GM12801 (cell line): Measurements from ENCODE around the gene CFAP73.

Source experiments
- TF ChIP-seq, protein P1 (sequence below): IDR thresholded peaks from one replicate; pipeline ENCODE4 v1.5.1; 2011; ENCODE audit warnings: control low read depth; ENCODE audit not compliant: insufficient read length; ENCODE audit errors: extremely low read depth

CFAP73 gene

DNA sequence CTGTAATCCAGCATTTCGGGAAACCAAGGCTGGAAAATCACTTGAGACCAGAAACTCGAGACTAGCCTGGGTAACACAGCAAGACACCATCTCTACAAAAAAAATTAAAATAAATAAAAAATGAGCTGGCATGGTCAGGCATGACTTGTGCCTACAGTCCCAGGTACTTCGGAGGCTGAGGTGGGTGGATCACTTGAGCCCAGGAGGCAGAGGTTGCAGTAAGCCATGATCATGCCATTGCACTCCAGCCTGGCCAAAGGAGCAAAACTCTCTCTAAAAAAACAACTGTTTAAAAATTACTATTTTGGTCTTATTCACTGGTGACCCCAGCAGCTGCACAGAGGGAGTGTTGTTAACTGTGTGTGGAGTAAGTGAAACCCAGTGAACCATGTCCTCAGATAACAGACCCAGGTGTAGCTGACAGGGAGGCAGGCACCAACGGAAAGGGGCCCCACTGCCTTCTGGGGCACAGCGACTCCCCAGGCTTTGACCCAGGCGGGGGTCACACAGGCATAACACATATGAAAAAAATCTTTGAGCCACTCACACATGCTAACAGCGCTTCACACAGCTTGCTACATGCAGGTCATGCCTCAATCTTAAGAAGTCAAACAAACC lies 23.7 kb downstream of the CFAP73 start:
- TF ChIP-seq, protein P1, sequence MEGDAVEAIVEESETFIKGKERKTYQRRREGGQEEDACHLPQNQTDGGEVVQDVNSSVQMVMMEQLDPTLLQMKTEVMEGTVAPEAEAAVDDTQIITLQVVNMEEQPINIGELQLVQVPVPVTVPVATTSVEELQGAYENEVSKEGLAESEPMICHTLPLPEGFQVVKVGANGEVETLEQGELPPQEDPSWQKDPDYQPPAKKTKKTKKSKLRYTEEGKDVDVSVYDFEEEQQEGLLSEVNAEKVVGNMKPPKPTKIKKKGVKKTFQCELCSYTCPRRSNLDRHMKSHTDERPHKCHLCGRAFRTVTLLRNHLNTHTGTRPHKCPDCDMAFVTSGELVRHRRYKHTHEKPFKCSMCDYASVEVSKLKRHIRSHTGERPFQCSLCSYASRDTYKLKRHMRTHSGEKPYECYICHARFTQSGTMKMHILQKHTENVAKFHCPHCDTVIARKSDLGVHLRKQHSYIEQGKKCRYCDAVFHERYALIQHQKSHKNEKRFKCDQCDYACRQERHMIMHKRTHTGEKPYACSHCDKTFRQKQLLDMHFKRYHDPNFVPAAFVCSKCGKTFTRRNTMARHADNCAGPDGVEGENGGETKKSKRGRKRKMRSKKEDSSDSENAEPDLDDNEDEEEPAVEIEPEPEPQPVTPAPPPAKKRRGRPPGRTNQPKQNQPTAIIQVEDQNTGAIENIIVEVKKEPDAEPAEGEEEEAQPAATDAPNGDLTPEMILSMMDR: no peak

DNA sequence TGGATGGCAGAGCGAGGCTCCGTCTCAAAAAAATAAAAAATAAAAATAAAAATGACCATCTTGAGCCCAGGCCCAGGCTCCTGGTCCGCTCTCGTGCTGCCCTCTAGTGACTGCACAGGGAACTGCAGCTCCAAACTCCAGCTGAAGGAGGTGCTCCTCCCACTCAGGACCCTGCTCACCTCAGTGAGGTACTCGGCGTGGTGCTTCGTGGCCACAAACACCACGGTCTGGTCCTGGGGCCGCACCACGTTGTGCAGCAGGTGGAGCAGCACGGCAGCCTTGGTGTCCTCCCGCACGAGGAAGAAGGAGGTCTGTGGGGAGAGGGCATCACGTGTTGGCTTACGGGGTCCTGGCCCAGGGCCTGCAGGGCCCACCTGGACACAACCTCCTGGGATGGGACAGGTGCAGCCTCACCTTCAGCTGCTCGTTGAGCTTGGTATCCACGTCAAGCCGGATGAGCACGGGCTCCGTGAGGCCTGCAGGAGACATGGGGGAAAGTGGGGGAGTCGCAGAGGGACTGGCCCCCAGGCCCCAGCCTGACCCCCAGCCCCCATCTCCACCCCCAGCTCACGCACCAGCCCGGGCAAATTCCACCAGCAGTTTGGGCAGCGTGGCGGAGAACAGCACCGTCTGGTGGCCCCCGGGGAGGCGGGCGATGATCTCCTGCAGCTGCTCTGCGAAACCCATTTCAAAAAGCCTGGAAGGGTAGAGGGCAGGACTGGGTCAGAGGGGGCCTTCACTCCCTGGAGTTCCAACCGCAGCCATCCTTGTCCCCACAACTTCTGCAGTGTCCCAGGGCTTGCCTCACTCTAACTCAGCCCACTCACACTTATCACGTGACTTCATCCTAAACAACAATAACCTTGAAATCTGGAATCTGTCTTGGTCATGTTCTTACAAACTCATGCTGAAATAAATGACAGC lies 25.2 kb downstream of the CFAP73 start:
- TF ChIP-seq, protein P1: no peak

DNA sequence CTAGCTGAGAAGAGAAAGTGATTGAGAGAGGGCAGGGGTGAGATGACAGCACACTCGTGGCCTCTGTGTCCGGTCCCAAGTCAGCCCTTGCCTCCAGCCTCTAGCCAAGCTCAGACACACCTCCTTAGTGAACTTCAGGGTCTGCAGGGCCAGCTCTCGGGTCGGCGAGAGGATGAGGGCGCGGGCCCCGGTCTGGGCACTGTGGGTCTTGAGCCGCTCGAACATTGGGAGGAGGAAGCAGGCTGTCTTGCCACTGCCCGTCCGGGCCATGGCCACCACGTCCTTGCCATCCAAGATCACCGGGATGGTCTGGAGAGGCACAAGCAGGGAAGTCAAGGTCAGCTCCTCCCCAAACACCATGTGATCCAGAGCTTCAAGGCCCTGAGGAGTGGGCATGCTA lies 29.5 kb downstream of the CFAP73 start:
- TF ChIP-seq, protein P1: no peak

DNA sequence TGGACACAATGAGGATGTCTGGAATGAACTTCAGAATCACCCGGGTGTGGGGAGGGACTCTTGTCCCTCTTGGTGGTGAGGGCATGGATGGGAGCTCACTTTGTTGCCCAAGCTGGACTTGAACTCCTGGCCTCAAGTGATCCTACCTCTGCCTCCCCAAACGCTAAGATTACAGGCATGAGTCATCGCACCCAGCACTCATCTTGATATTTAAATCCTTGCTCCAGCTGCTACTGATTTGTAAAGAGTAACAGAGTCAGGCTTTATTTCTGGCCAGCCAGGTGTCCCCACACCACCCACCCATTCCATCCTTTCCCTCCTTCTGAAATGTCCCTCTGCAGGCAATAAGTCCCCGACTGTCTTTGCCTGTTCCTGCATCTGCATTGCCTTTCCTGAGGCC lies 30.8 kb downstream of the CFAP73 start:
- TF ChIP-seq, protein P1: no peak

DNA sequence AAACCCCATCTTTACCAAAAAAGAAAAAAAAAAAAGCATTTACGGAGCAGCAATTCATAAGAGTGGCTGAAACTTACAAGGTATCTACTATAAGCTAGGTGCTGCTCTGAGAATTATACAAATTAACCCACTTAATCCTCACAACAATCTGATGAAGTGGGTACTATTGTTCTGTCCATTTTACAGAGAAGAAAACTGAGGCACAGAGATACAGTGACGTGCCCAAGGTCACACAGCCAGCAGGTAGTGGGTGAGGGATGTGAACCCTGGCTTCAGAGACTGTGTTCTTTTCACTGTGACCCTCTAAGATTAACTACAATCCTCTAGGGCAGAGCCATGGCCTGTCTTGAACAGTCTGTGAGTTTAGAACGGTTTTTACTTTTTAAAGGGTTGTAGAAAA lies 32.5 kb downstream of the CFAP73 start:
- TF ChIP-seq, protein P1: no peak

DNA sequence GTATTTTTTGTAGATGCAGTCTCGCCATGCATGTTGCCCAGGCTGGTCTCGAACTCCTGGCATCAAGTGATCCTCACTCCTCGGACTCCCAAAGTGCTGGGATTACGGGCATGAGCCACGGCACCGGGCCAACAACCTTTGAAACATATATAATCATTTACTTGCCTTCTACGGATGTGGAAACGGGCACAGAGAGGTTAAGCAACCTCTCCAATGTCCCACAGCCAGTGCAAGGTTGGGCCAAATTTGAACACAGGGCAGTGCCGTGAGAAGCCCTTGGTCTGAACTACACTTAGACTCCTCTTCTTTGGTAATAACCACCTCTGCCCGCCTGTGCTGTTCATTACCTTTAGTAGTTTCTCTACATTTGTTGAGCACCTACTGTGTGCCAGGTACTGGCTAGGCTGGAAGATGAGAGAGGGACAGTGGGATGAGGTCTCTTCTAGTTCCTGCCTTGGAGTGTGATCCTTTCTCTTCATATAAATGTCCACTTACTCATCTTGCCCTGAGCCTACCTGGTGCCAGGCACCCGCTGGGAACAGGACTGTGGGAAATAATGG lies 33.6 kb downstream of the CFAP73 start:
- TF ChIP-seq, protein P1: no peak

DNA sequence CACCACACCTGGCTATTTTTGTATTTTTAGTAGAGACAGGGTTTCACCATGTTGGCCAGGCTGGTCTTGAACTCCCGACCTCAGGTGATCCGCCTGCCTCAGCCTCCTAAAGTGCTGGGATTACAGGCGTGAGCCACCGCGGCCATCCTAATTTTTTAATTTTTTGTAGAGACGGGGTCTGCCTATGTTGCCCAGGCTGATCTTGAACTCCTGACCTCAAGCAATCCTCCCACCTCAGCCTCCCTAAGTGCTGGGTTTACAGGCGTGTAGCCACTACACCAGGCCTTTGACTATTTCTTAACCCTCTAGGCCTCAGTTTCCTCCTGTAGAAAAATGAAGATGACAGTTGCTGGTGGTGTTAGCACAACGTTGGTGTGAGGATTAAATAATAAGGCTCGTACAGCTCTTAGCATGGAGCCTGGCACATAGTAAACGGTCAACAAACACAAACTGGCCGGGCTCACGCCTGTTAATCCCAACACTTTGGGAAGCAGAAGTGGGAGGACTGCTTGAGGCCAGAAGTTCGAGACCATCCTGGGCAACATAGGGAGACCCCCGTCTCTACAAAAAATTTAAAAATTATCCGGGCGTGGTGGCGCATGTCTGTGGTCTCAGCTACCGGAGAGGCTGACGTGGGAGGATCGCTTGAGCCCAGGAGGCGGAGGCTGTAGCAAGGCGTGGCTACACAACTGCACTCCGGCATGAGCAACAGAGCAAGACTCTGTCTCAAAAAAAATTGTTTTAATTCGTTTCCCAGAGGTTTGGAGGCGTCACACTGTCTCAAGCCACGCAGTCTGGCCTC lies 34.8 kb downstream of the CFAP73 start:
- TF ChIP-seq, protein P1: no peak
